GM23338 (cell line): Measurements from ENCODE around the gene CNGB1. TPM values are rescaled to one million over a fixed set of nuclear protein-coding genes. Genes with fewer than 3 reads are reported as not detected.

ENCODE experiments used
- CREB1 ChIP-seq: fragments of 250-450 bp; sonication (Bioruptor Pico); IDR thresholded peaks from 2 replicates; pipeline ENCODE4 v1.5.0; 2020; ENCODE audit warnings: low read depth, mild to moderate bottlenecking, moderate library complexity
- EZH2 ChIP-seq: fragments of 200-600 bp; sonication (generic); IDR thresholded peaks from one replicate; pipeline ENCODE4 v1.8.0; 2017; ENCODE audit warnings: antibody characterized with exemption, mild to moderate bottlenecking, low read depth; ENCODE audit not compliant: unreplicated experiment
- EZH2phosphoT487 ChIP-seq: fragments of 200-600 bp; sonication (generic); IDR thresholded peaks from one replicate; pipeline ENCODE4 v1.8.1; 2018; ENCODE audit warnings: antibody characterized with exemption; ENCODE audit not compliant: unreplicated experiment
- JUNB ChIP-seq: IDR thresholded peaks from one replicate; pipeline ENCODE4 v1.6.1; 2016; ENCODE audit warnings: antibody characterized with exemption; ENCODE audit not compliant: unreplicated experiment
- NANOG ChIP-seq: IDR thresholded peaks from 2 replicates; pipeline ENCODE4 v1.6.1; 2016; ENCODE audit warnings: antibody characterized with exemption, borderline replicate concordance
- POLR2AphosphoS5 ChIP-seq: IDR thresholded peaks from 2 replicates; pipeline ENCODE4 v1.6.1; 2016; ENCODE audit warnings: antibody characterized with exemption, low read depth
- STAT1 ChIP-seq: IDR thresholded peaks from one replicate; pipeline ENCODE4 v1.6.1; 2016; ENCODE audit warnings: antibody characterized with exemption; ENCODE audit not compliant: unreplicated experiment
- ZNF114 ChIP-seq: fragments of 250-450 bp; sonication (Bioruptor Pico); IDR thresholded peaks from 2 replicates; pipeline ENCODE4 v1.5.0; 2020; ENCODE audit warnings: mild to moderate bottlenecking, moderate library complexity
- ZNF331 ChIP-seq: fragments of 250-450 bp; sonication (Bioruptor Pico); IDR thresholded peaks from 2 replicates; pipeline ENCODE4 v1.5.0; 2020; ENCODE audit warnings: low read depth, mild to moderate bottlenecking, moderate library complexity
- polyA plus RNA-seq: library from polyadenylated mRNA; unstranded; fragments of >200 nt; fragmentation: Nextera tagmentation; extraction: Ambion mirVana; gene quantifications from 2 replicates; pipeline ENCODE4 v1.2.1, GENCODE V29; 2016
- total RNA-seq: library from RNA; depleted of rRNA; stranded (reverse); fragments of >200 nt; shearing (Covaris generic); gene quantifications from 2 replicates; pipeline ENCODE4 v1.2.3, GENCODE V29; 2014
- TF ChIP-seq, protein P1 (sequence below): fragments of 250-450 bp; sonication (Bioruptor Pico); IDR thresholded peaks from 2 replicates; pipeline ENCODE4 v1.5.0; 2020; ENCODE audit warnings: mild to moderate bottlenecking, moderate library complexity
- TF ChIP-seq, protein P2 (sequence below): IDR thresholded peaks from one replicate; pipeline ENCODE4 v1.6.1; 2018; ENCODE audit warnings: antibody characterized with exemption; ENCODE audit not compliant: unreplicated experiment

CNGB1 gene
- total and polyA plus RNA-seq, 2 experiments from 2014 or later = not detected

DNA sequence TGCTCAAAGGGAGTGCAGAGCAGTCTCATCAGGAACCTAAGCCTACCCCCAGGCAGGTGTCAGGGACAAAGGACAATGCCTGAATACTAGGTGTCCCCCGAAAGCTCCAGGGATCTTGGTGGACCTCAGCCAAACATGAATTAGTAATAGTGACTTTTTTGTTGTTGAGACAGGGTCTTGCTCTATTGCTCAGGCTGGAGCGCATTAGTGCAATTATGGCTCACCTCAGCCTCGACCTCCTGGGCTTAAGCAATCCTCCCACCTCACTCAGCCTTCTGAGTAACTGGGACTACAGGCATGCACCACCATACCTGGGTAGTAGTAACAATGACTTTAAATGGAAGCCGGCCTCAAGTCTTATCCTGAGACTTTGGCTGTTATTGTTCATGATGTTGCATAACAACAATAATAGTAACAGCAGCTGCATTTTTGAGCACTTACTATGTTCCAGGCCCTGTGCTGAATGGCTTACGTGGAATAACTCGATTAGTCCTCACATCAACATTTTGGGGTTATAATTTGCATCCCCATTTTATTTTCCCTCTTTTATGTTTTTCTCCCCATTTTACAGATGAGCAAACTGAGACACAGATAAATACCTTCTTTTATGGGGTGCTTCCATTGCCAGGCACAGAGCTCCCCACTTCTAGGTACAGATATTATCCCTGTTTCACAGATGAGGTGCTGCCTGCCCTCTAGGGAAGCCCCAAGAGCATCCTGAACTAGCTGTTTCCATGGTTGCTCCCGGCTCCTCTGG, 19.5 kb downstream of the CNGB1 start (continued):
- TF ChIP-seq, protein P1, sequence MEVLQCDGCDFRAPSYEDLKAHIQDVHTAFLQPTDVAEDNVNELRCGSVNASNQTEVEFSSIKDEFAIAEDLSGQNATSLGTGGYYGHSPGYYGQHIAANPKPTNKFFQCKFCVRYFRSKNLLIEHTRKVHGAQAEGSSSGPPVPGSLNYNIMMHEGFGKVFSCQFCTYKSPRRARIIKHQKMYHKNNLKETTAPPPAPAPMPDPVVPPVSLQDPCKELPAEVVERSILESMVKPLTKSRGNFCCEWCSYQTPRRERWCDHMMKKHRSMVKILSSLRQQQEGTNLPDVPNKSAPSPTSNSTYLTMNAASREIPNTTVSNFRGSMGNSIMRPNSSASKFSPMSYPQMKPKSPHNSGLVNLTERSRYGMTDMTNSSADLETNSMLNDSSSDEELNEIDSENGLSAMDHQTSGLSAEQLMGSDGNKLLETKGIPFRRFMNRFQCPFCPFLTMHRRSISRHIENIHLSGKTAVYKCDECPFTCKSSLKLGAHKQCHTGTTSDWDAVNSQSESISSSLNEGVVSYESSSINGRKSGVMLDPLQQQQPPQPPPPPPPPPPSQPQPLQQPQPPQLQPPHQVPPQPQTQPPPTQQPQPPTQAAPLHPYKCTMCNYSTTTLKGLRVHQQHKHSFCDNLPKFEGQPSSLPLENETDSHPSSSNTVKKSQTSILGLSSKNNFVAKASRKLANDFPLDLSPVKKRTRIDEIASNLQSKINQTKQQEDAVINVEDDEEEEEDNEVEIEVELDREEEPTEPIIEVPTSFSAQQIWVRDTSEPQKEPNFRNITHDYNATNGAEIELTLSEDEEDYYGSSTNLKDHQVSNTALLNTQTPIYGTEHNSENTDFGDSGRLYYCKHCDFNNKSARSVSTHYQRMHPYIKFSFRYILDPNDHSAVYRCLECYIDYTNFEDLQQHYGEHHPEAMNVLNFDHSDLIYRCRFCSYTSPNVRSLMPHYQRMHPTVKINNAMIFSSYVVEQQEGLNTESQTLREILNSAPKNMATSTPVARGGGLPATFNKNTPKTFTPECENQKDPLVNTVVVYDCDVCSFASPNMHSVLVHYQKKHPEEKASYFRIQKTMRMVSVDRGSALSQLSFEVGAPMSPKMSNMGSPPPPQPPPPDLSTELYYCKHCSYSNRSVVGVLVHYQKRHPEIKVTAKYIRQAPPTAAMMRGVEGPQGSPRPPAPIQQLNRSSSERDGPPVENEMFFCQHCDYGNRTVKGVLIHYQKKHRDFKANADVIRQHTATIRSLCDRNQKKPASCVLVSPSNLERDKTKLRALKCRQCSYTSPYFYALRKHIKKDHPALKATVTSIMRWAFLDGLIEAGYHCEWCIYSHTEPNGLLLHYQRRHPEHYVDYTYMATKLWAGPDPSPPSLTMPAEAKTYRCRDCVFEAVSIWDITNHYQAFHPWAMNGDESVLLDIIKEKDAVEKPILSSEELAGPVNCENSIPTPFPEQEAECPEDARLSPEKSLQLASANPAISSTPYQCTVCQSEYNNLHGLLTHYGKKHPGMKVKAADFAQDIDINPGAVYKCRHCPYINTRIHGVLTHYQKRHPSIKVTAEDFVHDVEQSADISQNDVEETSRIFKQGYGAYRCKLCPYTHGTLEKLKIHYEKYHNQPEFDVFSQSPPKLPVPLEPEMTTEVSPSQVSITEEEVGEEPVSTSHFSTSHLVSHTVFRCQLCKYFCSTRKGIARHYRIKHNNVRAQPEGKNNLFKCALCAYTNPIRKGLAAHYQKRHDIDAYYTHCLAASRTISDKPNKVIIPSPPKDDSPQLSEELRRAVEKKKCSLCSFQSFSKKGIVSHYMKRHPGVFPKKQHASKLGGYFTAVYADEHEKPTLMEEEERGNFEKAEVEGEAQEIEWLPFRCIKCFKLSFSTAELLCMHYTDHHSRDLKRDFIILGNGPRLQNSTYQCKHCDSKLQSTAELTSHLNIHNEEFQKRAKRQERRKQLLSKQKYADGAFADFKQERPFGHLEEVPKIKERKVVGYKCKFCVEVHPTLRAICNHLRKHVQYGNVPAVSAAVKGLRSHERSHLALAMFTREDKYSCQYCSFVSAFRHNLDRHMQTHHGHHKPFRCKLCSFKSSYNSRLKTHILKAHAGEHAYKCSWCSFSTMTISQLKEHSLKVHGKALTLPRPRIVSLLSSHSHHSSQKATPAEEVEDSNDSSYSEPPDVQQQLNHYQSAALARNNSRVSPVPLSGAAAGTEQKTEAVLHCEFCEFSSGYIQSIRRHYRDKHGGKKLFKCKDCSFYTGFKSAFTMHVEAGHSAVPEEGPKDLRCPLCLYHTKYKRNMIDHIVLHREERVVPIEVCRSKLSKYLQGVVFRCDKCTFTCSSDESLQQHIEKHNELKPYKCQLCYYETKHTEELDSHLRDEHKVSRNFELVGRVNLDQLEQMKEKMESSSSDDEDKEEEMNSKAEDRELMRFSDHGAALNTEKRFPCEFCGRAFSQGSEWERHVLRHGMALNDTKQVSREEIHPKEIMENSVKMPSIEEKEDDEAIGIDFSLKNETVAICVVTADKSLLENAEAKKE (CRISPR knock-in tag) = no peak
- no peak for TF ChIP-seq EZH2
- TF ChIP-seq, protein P2, sequence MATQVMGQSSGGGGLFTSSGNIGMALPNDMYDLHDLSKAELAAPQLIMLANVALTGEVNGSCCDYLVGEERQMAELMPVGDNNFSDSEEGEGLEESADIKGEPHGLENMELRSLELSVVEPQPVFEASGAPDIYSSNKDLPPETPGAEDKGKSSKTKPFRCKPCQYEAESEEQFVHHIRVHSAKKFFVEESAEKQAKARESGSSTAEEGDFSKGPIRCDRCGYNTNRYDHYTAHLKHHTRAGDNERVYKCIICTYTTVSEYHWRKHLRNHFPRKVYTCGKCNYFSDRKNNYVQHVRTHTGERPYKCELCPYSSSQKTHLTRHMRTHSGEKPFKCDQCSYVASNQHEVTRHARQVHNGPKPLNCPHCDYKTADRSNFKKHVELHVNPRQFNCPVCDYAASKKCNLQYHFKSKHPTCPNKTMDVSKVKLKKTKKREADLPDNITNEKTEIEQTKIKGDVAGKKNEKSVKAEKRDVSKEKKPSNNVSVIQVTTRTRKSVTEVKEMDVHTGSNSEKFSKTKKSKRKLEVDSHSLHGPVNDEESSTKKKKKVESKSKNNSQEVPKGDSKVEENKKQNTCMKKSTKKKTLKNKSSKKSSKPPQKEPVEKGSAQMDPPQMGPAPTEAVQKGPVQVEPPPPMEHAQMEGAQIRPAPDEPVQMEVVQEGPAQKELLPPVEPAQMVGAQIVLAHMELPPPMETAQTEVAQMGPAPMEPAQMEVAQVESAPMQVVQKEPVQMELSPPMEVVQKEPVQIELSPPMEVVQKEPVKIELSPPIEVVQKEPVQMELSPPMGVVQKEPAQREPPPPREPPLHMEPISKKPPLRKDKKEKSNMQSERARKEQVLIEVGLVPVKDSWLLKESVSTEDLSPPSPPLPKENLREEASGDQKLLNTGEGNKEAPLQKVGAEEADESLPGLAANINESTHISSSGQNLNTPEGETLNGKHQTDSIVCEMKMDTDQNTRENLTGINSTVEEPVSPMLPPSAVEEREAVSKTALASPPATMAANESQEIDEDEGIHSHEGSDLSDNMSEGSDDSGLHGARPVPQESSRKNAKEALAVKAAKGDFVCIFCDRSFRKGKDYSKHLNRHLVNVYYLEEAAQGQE = no peak
- no peak for TF ChIP-seq EZH2phosphoT487
- no peak for TF ChIP-seq POLR2AphosphoS5
- TF ChIP-seq ZNF114 = no peak
- no peak for TF ChIP-seq ZNF331 (CRISPR knock-in tag)
- TF ChIP-seq NANOG = no peak
- TF ChIP-seq JUNB = no peak
- no peak for TF ChIP-seq STAT1
- TF ChIP-seq CREB1 (CRISPR knock-in tag) = no peak
